Osteocyte (in vitro differentiated cells): Measurements from ENCODE around the gene ZBTB12. TPM values are rescaled to one million over a fixed set of nuclear protein-coding genes. Genes with fewer than 3 reads are reported as not detected.
"Not testable (repeated sequence)": the region's sequence is repeated elsewhere in the genome, so short reads cannot be mapped to it uniquely, and the experiment has no call there.

ENCODE experiments used
- DNase-seq: peaks from one replicate; pipeline ENCODE4 v3.0.0; 2021; ENCODE audit warnings: mixed read lengths; ENCODE audit not compliant: unreplicated experiment; ENCODE audit errors: extremely low spot score
- H3K27ac Mint-ChIP-seq: one replicate; pipeline ENCODE4 v1.8.0; 2021; ENCODE audit warnings: mild to moderate bottlenecking, mixed read lengths; ENCODE audit not compliant: unreplicated experiment
- H3K27me3 Mint-ChIP-seq: one replicate; pipeline ENCODE4 v1.8.0; 2021; ENCODE audit warnings: mixed read lengths; ENCODE audit not compliant: unreplicated experiment
- H3K36me3 Mint-ChIP-seq: one replicate; pipeline ENCODE4 v1.8.0; 2021; ENCODE audit warnings: mixed read lengths; ENCODE audit not compliant: unreplicated experiment
- H3K4me1 Mint-ChIP-seq: one replicate; pipeline ENCODE4 v1.8.0; 2021; ENCODE audit warnings: mixed read lengths; ENCODE audit not compliant: unreplicated experiment
- H3K4me3 Mint-ChIP-seq: one replicate; pipeline ENCODE4 v1.8.0; 2021; ENCODE audit warnings: mild to moderate bottlenecking, moderate library complexity, mixed read lengths; ENCODE audit not compliant: unreplicated experiment
- H3K9me3 Mint-ChIP-seq: one replicate; pipeline ENCODE4 v1.8.0; 2021; ENCODE audit warnings: mixed read lengths; ENCODE audit not compliant: unreplicated experiment
- total RNA-seq: library from RNA; stranded (reverse); gene quantifications from 2 replicates; pipeline ENCODE4 v1.2.1, GENCODE V29; 2021
- TF ChIP-seq, protein P1 (sequence below): fragments of 200-600 bp; sonication (generic); IDR thresholded peaks from 2 replicates; pipeline ENCODE4 v1.5.0; 2021; ENCODE audit warnings: antibody characterized with exemption, mild to moderate bottlenecking, moderate library complexity

ZBTB12 gene
- total RNA-seq, 1 donor from 2014 or later = 8.8 TPM

GRCh38 chr6:31943742-31944141 is 41.9 kb upstream of the ZBTB12 start:
- Mint-ChIP-seq H3K4me1 (peaks cover 30% of the 10 kb centered on the region), H3K36me3 (no peaks in the 10 kb centered on the region), H3K27ac (no peak overlapping the region), H3K27me3 (peaks cover 5% of the 10 kb centered on the region), H3K4me3 (no peak overlapping the region), H3K9me3 (no peaks in the 10 kb centered on the region)
- DNase-seq = no peak
- TF ChIP-seq, protein P1, sequence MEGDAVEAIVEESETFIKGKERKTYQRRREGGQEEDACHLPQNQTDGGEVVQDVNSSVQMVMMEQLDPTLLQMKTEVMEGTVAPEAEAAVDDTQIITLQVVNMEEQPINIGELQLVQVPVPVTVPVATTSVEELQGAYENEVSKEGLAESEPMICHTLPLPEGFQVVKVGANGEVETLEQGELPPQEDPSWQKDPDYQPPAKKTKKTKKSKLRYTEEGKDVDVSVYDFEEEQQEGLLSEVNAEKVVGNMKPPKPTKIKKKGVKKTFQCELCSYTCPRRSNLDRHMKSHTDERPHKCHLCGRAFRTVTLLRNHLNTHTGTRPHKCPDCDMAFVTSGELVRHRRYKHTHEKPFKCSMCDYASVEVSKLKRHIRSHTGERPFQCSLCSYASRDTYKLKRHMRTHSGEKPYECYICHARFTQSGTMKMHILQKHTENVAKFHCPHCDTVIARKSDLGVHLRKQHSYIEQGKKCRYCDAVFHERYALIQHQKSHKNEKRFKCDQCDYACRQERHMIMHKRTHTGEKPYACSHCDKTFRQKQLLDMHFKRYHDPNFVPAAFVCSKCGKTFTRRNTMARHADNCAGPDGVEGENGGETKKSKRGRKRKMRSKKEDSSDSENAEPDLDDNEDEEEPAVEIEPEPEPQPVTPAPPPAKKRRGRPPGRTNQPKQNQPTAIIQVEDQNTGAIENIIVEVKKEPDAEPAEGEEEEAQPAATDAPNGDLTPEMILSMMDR = no peak

DNA sequence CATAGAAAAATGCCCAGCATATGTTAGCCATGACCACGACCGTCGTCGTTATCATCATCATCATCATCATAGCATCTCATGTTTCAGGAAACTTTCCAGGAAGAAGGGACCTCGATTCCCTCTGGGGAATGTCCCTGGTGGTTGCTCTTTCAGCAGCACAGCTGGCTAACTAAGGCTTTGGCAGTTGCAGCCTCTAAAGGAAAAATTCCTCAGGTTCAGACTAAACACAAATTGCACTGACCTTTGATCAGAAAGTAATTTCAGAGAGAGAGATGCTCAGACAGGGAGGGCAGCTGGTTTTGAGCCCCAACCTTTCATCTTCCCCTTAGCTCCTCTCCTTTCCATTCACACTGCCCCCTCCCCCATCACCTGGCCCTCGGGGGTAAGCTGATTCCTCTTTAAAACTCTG is 38.4 kb upstream of the ZBTB12 start:
- peaks cover 5% of the 10 kb centered on the region for H3K27me3 Mint-ChIP-seq
- no peak overlapping the region for H3K4me3 Mint-ChIP-seq
- no peaks in the 10 kb centered on the region for H3K9me3 Mint-ChIP-seq
- peaks cover 19% of the 10 kb centered on the region for H3K4me1 Mint-ChIP-seq
- TF ChIP-seq, protein P1 = no peak
- peak overlapping the region; percentile 52 for H3K27ac Mint-ChIP-seq
- DNase-seq = no peak
- no peaks in the 10 kb centered on the region for H3K36me3 Mint-ChIP-seq

GRCh38 chr6:31935823-31936222 is 33.9 kb upstream of the ZBTB12 start:
- TF ChIP-seq, protein P1 = no peak
- no peak overlapping the region for H3K27ac Mint-ChIP-seq

GRCh38 chr6:31935021-31935420 is 33.1 kb upstream of the ZBTB12 start:
- Mint-ChIP-seq H3K36me3 (no peaks in the 10 kb centered on the region), H3K4me1 (peaks cover 1% of the 10 kb centered on the region), H3K27me3 (peaks cover 13% of the 10 kb centered on the region), H3K27ac (no peak overlapping the region), H3K9me3 (no peaks in the 10 kb centered on the region), H3K4me3 (no peak overlapping the region)
- DNase-seq = no peak
- TF ChIP-seq, protein P1 = no peak

More at GRCh38 chr6:31935823-31936222, 33.9 kb upstream of the ZBTB12 start:
- Mint-ChIP-seq H3K27me3 (peaks cover 13% of the 10 kb centered on the region), H3K4me1 (peaks cover 9% of the 10 kb centered on the region), H3K9me3 (no peaks in the 10 kb centered on the region), H3K4me3 (no peak overlapping the region), H3K36me3 (no peaks in the 10 kb centered on the region)
- DNase-seq = no peak

DNA sequence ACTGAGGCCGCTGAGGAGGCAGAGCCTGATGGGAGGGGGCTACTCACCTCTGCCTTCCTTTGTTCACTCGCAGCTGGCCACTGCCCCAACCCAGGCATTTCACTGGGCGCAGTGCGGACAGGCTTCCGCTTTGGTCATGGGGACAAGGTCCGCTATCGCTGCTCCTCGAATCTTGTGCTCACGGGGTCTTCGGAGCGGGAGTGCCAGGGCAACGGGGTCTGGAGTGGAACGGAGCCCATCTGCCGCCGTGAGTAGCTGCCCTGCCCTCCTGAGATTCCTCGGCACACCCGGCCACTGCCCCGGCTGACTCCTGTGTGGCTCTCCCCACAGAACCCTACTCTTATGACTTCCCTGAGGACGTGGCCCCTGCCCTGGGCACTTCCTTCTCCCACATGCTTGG is 31.7 kb upstream of the ZBTB12 start:
- no peak overlapping the region for H3K27ac Mint-ChIP-seq
- no peaks in the 10 kb centered on the region for H3K36me3 Mint-ChIP-seq
- no peaks in the 10 kb centered on the region for H3K9me3 Mint-ChIP-seq
- H3K27me3 Mint-ChIP-seq = peaks cover 13% of the 10 kb centered on the region
- H3K4me1 Mint-ChIP-seq = no peaks in the 10 kb centered on the region
- no peak overlapping the region for H3K4me3 Mint-ChIP-seq
- DNase-seq = no peak
- TF ChIP-seq, protein P1 = no peak

DNA sequence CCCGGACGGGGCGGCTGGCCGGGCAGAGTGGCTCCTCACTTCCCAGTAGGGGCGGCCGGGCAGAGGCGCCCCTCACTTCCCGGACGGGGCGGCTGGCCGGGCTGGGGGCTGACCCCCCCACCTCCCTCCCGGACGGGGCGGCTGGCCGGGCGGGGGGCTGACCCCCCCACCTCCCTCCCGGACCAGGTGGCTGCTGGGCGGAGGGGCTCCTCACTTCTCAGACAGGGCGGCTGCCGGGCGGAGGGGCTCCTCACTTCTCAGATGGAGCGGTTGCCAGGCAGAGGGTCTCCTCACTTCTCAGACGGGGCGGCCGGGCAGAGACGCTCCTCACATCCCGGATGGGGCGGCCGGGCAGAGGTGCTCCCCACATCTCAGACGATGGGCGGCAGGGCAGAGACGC is 30.3 kb upstream of the ZBTB12 start:
- not testable (repeated sequence) for H3K36me3 Mint-ChIP-seq, H3K9me3 Mint-ChIP-seq, H3K4me1 Mint-ChIP-seq, H3K4me3 Mint-ChIP-seq, H3K27ac Mint-ChIP-seq, DNase-seq
- peaks cover 19% of the 10 kb centered on the region for H3K27me3 Mint-ChIP-seq
